H1 (cell line): ENCODE data around the gene EOLA1. TPM values are rescaled to one million over a fixed set of nuclear protein-coding genes. Genes with fewer than 3 reads are reported as not detected.

Experiments
- CTCF ChIA-PET: fragments of 300-600 bp; sonication (Branson Sonifier 250); formaldehyde crosslinking; loops from one replicate; lab custom pipeline; 2021; ENCODE audit not compliant: partially characterized antibody; lab: Charles Lee
- POLR2A ChIA-PET: fragments of 300-600 bp; sonication (Branson Sonifier 250); formaldehyde crosslinking; loops from one replicate; lab custom pipeline; 2021; ENCODE audit warnings: inconsistent platforms; ENCODE audit not compliant: partially characterized antibody; lab: Charles Lee
- DNase-seq, 2 experiments: peaks; one replicate each; pipeline versions ENCODE4 v3.0.0 to v3.0.0-alpha.2; 2010 to 2022; ENCODE audit warnings: low spot score in 2 of 2, low read depth in 1 of 2, mixed read lengths in 1 of 2
- FAIRE-seq: peaks from 2 replicates; lab custom pipeline; 2011; peaks lifted over from hg19 to GRCh38; lab: Jason Lieb, UNC
- H2AFZ ChIP-seq: 2 replicates; pipeline ENCODE4 v1.8.1; 2012; ENCODE audit warnings: low read length, inconsistent platforms
- H2AK5ac ChIP-seq: 2 replicates; pipeline ENCODE4 v1.6.1; 2013; ENCODE audit warnings: low read depth, low read length
- H2BK120ac ChIP-seq: replicated peaks from 2 replicates; pipeline ENCODE3; 2013; ENCODE audit warnings: low read depth, low read length, inconsistent platforms
- H2BK12ac ChIP-seq: 2 replicates; pipeline ENCODE4 v1.6.1; 2013; ENCODE audit warnings: low read depth, low read length
- H2BK15ac ChIP-seq: 2 replicates; pipeline ENCODE4 v1.6.1; 2013; ENCODE audit warnings: low read length
- H2BK20ac ChIP-seq: 2 replicates; pipeline ENCODE4 v1.6.1; 2013; ENCODE audit warnings: low read length
- H2BK5ac ChIP-seq: 2 replicates; pipeline ENCODE4 v1.6.1; 2013; ENCODE audit warnings: low read depth, low read length
- H3K14ac ChIP-seq: 2 replicates; pipeline ENCODE4 v1.6.1; 2013; ENCODE audit warnings: inconsistent platforms; ENCODE audit not compliant: insufficient read length
- H3K18ac ChIP-seq: 2 replicates; pipeline ENCODE4 v1.6.1; 2013; ENCODE audit warnings: low read length; ENCODE audit errors: extremely low read depth
- H3K23ac ChIP-seq: 2 replicates; pipeline ENCODE4 v1.6.1; 2013; ENCODE audit warnings: inconsistent platforms; ENCODE audit not compliant: insufficient read length
- H3K23me2 ChIP-seq: 2 replicates; pipeline ENCODE4 v1.6.1; 2013; ENCODE audit warnings: low read depth, low read length
- H3K27ac ChIP-seq: 2 replicates; pipeline ENCODE4 v1.6.1; 2011; ENCODE audit warnings: low read depth, low read length, inconsistent platforms
- H3K27me3 ChIP-seq, 4 experiments: replicated peaks in 1 of 4; 1 replicate in 1 of 4; 2 replicates in 3 of 4; pipeline versions ENCODE4 v1.6.1 to v1.8.1; 2011 to 2013; ENCODE audit warnings: low read length in 3 of 4, mild to moderate bottlenecking in 3 of 4, inconsistent platforms in 2 of 4, mixed read lengths in 2 of 4, moderate library complexity in 1 of 4; ENCODE audit not compliant: control insufficient read depth in 3 of 4, insufficient read depth in 3 of 4; ENCODE audit errors: extremely low read depth in 1 of 4
- H3K36me3 ChIP-seq, 4 experiments: 2 replicates each; pipeline versions ENCODE4 v1.6.1 to v1.8.1; 2011 to 2013; ENCODE audit warnings: mild to moderate bottlenecking in 4 of 4, low read length in 3 of 4, moderate library complexity in 2 of 4, control low read depth in 1 of 4, inconsistent platforms in 1 of 4; ENCODE audit not compliant: insufficient read depth in 4 of 4, control insufficient read depth in 2 of 4
- H3K4ac ChIP-seq: replicated peaks from 2 replicates; pipeline ENCODE3; 2013; ENCODE audit warnings: low read length, low read depth, mixed read lengths, inconsistent platforms; ENCODE audit not compliant: insufficient read length
- H3K4me1 ChIP-seq, 4 experiments: replicated peaks in 1 of 4; 1 replicate in 1 of 4; 2 replicates in 3 of 4; pipeline versions ENCODE4 v1.6.1 to v1.8.1; 2011 to 2013; ENCODE audit warnings: low read length in 3 of 4, inconsistent platforms in 2 of 4, mixed read lengths in 1 of 4; ENCODE audit not compliant: insufficient read depth in 4 of 4, control insufficient read depth in 3 of 4
- H3K4me2 ChIP-seq, 2 experiments: 2 replicates each; pipeline versions ENCODE4 v1.6.1 to v1.8.1; 2011 to 2013; ENCODE audit warnings: low read depth in 2 of 2, low read length in 2 of 2, control low read depth in 1 of 2, inconsistent platforms in 1 of 2, mild to moderate bottlenecking in 1 of 2; ENCODE audit not compliant: insufficient read depth in 1 of 2
- H3K4me3 ChIP-seq, 4 experiments: fragments of 200-600, 300-600 bp in 1 of 4; sonication (generic), shearing (Covaris generic), sonication (Bioruptor Twin) in 1 of 4; 2 replicates each; pipeline versions ENCODE4 v1.5.1 to v1.8.1; 2011 to 2016; ENCODE audit warnings: low read length in 4 of 4, low read depth in 3 of 4, control low read depth in 2 of 4, inconsistent platforms in 2 of 4, mild to moderate bottlenecking in 2 of 4, mixed read lengths in 1 of 4, moderate library complexity in 1 of 4; ENCODE audit not compliant: insufficient read depth in 2 of 4; ENCODE audit errors: extremely low read depth in 1 of 4
- H3K56ac ChIP-seq: replicated peaks from 2 replicates; pipeline ENCODE3; 2013; ENCODE audit warnings: low read depth, mild to moderate bottlenecking, mixed read lengths, low read length, inconsistent platforms; ENCODE audit not compliant: insufficient read length
- H3K79me1 ChIP-seq: 2 replicates; pipeline ENCODE4 v1.6.1; 2013; ENCODE audit warnings: low read depth, low read length, control low read depth
- H3K79me2 ChIP-seq, 2 experiments: 2 replicates each; pipeline versions ENCODE4 v1.6.1 to v1.8.1; 2012 to 2013; ENCODE audit warnings: low read length in 2 of 2, mild to moderate bottlenecking in 2 of 2, inconsistent platforms in 1 of 2; ENCODE audit not compliant: insufficient read depth in 2 of 2, control insufficient read depth in 1 of 2
- H3K9ac ChIP-seq, 4 experiments: replicated peaks in 1 of 4; 1 replicate in 1 of 4; 2 replicates in 3 of 4; pipeline versions ENCODE4 v1.6.1 to v1.8.1; 2011 to 2013; ENCODE audit warnings: low read depth in 3 of 4, low read length in 3 of 4, control low read depth in 2 of 4, mild to moderate bottlenecking in 2 of 4, moderate library complexity in 2 of 4, inconsistent platforms in 1 of 4; ENCODE audit errors: extremely low read depth in 1 of 4
- H3K9me3 ChIP-seq, 2 experiments: 2 replicates each; pipeline versions ENCODE4 v1.6.1 to v1.8.1; 2012 to 2013; ENCODE audit warnings: mild to moderate bottlenecking in 2 of 2, moderate library complexity in 2 of 2, control low read depth in 1 of 2, inconsistent platforms in 1 of 2, low read depth in 1 of 2, low read length in 1 of 2, mixed read lengths in 1 of 2; ENCODE audit not compliant: insufficient read depth in 2 of 2
- H4K20me1 ChIP-seq, 2 experiments: replicated peaks in 1 of 2; 2 replicates each; pipeline versions ENCODE3 to v1.8.1; 2011 to 2013; ENCODE audit warnings: inconsistent platforms in 2 of 2, low read length in 2 of 2, mild to moderate bottlenecking in 1 of 2; ENCODE audit not compliant: insufficient read depth in 2 of 2, control insufficient read depth in 1 of 2
- H4K5ac ChIP-seq: 2 replicates; pipeline ENCODE4 v1.6.1; 2013; ENCODE audit warnings: low read length, low read depth, mixed read lengths, inconsistent platforms; ENCODE audit not compliant: insufficient read length
- H4K8ac ChIP-seq: 2 replicates; pipeline ENCODE4 v1.8.0; 2013; ENCODE audit warnings: mild to moderate bottlenecking, moderate library complexity, low read length, inconsistent platforms; ENCODE audit not compliant: insufficient read depth; ENCODE audit errors: extremely low read depth
- H4K91ac ChIP-seq: replicated peaks from 2 replicates; pipeline ENCODE3; 2013; ENCODE audit warnings: low read length, mixed read lengths, inconsistent platforms; ENCODE audit not compliant: insufficient read length
- ATF3 ChIP-seq: IDR thresholded peaks from 2 replicates; pipeline ENCODE4 v1.6.1; 2011; ENCODE audit warnings: low read depth, mild to moderate bottlenecking, low read length; ENCODE audit not compliant: insufficient read depth
- BACH1 ChIP-seq: IDR thresholded peaks from 2 replicates; pipeline ENCODE4 v1.6.1; 2012; ENCODE audit warnings: low read length, improper control_type of control experiment
- BCL11A ChIP-seq, 2 experiments: IDR thresholded peaks; one replicate each; pipeline ENCODE4 v1.6.1; 2011; ENCODE audit warnings: low read depth in 2 of 2, low read length in 2 of 2, mild to moderate bottlenecking in 2 of 2
- BRCA1 ChIP-seq: IDR thresholded peaks from 2 replicates; pipeline ENCODE4 v1.6.1; 2012; ENCODE audit warnings: low read depth, low read length, improper control_type of control experiment
- KDM4A ChIP-seq: IDR thresholded peaks from one replicate; pipeline ENCODE4 v1.7.1; 2012; ENCODE audit warnings: low read depth, mild to moderate bottlenecking, moderate library complexity, low read length, inconsistent platforms; ENCODE audit not compliant: severe bottlenecking
- MAX ChIP-seq: IDR thresholded peaks from 2 replicates; pipeline ENCODE4 v1.6.1; 2012; ENCODE audit warnings: inconsistent platforms
- NRF1 ChIP-seq: IDR thresholded peaks from 2 replicates; pipeline ENCODE4 v1.6.1; 2011; ENCODE audit warnings: mild to moderate bottlenecking, low read depth, low read length, improper control_type of control experiment
- SIX5 ChIP-seq: IDR thresholded peaks from 2 replicates; pipeline ENCODE4 v1.6.1; 2011; ENCODE audit warnings: mild to moderate bottlenecking, low read depth, low read length
- TAF1 ChIP-seq: IDR thresholded peaks from 2 replicates; pipeline ENCODE4 v1.6.1; 2011; ENCODE audit warnings: mild to moderate bottlenecking, low read depth, low read length
- WGBS, 2 experiments: shearing (Covaris generic) in 1 of 2; methylation state at CpG; one replicate each; pipeline versions ENCODE4 v1.1.6 to v1.1.7; 2013 to 2015; ENCODE audit warnings: low lambda C conversion rate in 2 of 2, mixed read lengths in 2 of 2, inconsistent platforms in 1 of 2, low coverage in 1 of 2, missing lambda C conversion rate in 1 of 2; ENCODE audit not compliant: insufficient replicate concordance in 2 of 2, insufficient coverage in 1 of 2, insufficient read length in 1 of 2; ENCODE audit errors: extremely low coverage in 1 of 2, missing lambda C conversion rate in 1 of 2; 5-methylcytosine and 5-hydroxymethylcytosine counted together
- polyA plus RNA-seq, 7 experiments: library from polyadenylated mRNA; depleted of rRNA in 3 of 7; stranded (reverse) in 5 of 7; unstranded in 2 of 7; fragments of >200 nt in 5 of 7; fragments of 200-250 nt in 2 of 7; gene quantifications; 1 replicate in 5 of 7; 2 replicates in 1 of 7; 4 replicates in 1 of 7; pipeline versions ENCODE4 v1.2.1 to v1.2.3, GENCODE V29; 2011 to 2013; ENCODE audit warnings: missing spikeins in 2 of 7, mixed read lengths in 2 of 7
- total RNA-seq: library from RNA; stranded (reverse); fragmentation: NEBNext Ultra II Directional; extraction: Animal tissue kit (Norgen Biotek cat#: 25700); gene quantifications from 2 replicates; pipeline ENCODE4 v1.2.1, GENCODE V29; 2021

The EOLA1 gene
- total and polyA plus RNA-seq, 2 of the 8 experiments (the other 6 are each of a cell fraction or from before 2014, with no cell fraction given) = 5.4 to 7.6 TPM

GRCh38 chrX:149518236-149518635, 22.6 kb upstream of the EOLA1 start:
- Histone ChIP-seq H2BK20ac (no peak overlapping the region), H2AK5ac (no peak overlapping the region), H3K23ac (no peak overlapping the region), H3K79me1 (no peaks in the 10 kb centered on the region), H3K14ac (no peak overlapping the region), H4K91ac (no peak overlapping the region), H3K4me1 (peaks cover 0 to 2% (median 0%) of the 10 kb centered on the region in 4 experiments; a peak in 2 of 7 replicates), H3K4me3 (no peak overlapping the region), H3K56ac (no peak overlapping the region), H2AFZ (no peak overlapping the region), H3K27ac (no peak overlapping the region), H3K36me3 (no peaks in the 10 kb centered on the region), H3K18ac (no peak overlapping the region), H4K5ac (no peak overlapping the region), H4K20me1 (no peaks in the 10 kb centered on the region), H3K79me2 (no peaks in the 10 kb centered on the region), H4K8ac (no peak overlapping the region), H2BK5ac (no peak overlapping the region), H3K4me2 (no peak overlapping the region), H3K23me2 (no peaks in the 10 kb centered on the region), H3K4ac (no peak overlapping the region), H3K27me3 (no peaks in the 10 kb centered on the region), H3K9me3 (no peaks in the 10 kb centered on the region), H2BK120ac (no peak overlapping the region), H3K9ac (no peak overlapping the region), H2BK12ac (no peak overlapping the region), H2BK15ac (no peak overlapping the region)
- DNase-seq (no peak), FAIRE-seq (no peak)
- ChIA-PET POLR2A (no interaction called here), CTCF (no interaction called here)
- WGBS, 2 experiments = 82% methylated on average over 5 of the region's 7 CpGs; no CpG with 5 or more reads in 1 of the 2 experiments
- TF ChIP-seq MAX = no peak
- TF ChIP-seq BCL11A (IDR thresholded peaks at IDR 0.05; ENCODE audit: low read depth in 2 of 2, low read length in 2 of 2) = no peak
- TF ChIP-seq BACH1 = no peak
- no peak for TF ChIP-seq NRF1
- no peak for TF ChIP-seq TAF1
- TF ChIP-seq SIX5 = no peak
- TF ChIP-seq ATF3 = no peak
- no peak for TF ChIP-seq BRCA1
- no peak for TF ChIP-seq KDM4A
